HG03439 (cell line): ENCODE measurements around the gene C1GALT1.

Experiments
- ATAC-seq: cut with Tn5 transposase; IDR thresholded peaks from one replicate; pipeline ENCODE4 v1.9.1; 2021; ENCODE audit warnings: mild to moderate bottlenecking, moderate library complexity; ENCODE audit not compliant: unreplicated experiment

C1GALT1 gene

GRCh38 chr7:7265081-7266075 is 83.0 kb downstream of the C1GALT1 start:
- ATAC-seq = no peak

GRCh38 chr7:7266257-7266881 is 84.0 kb downstream of the C1GALT1 start:
- no peak for ATAC-seq

- no peak for ATAC-seq
Observed at GRCh38 chr7:7271094-7271874, 88.9 kb downstream of the C1GALT1 start.

- no peak for ATAC-seq
Observed at GRCh38 chr7:7272294-7272693, 90.0 kb downstream of the C1GALT1 start.

DNA sequence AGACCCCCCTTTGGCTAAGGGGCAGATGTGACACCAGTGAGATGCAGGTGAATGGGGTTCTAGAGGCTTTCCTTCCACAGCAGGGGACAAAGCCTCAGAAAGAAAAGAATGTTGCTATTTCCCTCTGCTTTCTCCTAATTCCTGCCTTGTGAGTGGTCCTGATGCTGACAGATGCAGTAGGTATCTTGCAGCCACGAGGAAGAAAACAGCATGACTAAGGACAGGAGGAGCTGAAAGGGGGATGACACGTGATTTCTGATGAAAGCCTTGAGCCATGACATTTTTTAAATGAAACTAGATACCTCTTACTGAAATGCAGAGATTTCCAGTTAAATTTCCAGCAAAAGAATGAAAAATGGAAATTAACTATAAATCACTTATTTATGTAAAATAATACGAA is 92.4 kb downstream of the C1GALT1 start:
- ATAC-seq = no peak

DNA sequence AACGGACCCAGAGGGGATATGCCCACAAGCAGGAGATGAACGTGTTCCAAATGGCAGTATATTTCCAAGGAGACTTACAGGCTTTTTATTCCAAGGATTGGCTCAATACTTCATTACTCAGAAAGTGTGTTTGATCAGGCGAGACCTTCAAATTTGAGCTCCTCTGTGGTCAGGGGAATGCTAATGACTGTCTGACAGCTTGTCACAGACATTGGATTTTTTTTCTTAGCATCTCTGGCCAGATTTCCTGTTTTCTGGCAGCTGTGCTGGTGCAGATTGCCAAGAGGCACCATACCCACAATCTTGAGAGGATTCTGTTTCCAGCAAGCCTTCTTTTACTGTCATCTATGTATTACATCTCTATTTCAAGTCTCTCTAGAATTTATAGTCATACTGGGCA is 93.8 kb downstream of the C1GALT1 start:
- no peak for ATAC-seq

GRCh38 chr7:7290429-7291122 is 108.2 kb downstream of the C1GALT1 start:
- no peak for ATAC-seq

- ATAC-seq = no peak
Observed at GRCh38 chr7:7292085-7292484, 109.7 kb downstream of the C1GALT1 start.

DNA sequence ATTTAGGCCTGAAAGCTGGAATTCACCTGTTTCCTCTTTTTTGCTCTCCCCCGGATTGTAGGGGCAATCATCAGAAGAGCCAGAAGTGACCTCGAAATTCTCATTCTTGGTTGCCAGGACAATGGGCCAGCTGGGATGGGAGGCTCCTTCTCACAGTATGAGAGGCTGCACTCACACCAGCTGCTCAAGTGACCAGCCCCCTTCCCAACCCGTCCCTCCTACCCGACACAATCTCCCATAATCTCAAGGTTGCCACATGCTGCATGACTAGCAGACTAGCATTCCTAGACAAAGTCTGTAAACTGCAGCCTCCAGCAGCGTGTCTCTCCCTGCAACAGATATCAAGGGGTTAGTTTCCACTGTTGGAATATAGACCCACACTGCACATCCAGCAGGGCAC is 110.3 kb downstream of the C1GALT1 start:
- no peak for ATAC-seq

GRCh38 chr7:7293092-7293491 is 110.7 kb downstream of the C1GALT1 start:
- ATAC-seq = no peak

GRCh38 chr7:7294911-7295310 is 112.6 kb downstream of the C1GALT1 start:
- no peak for ATAC-seq
